CD14-positive monocyte (primary cell): ENCODE measurements around the gene KRTAP10-4. TPM values are rescaled to one million over a fixed set of nuclear protein-coding genes. Genes with fewer than 3 reads are reported as not detected.

ENCODE experiments used
- DNase-seq, 3 donors: peaks; one replicate each; pipeline ENCODE4 v3.0.0-alpha.2; 2011 to 2022
- H2AFZ ChIP-seq: 2 replicates; pipeline ENCODE4 v1.6.0; 2012; ENCODE audit warnings: mild to moderate bottlenecking, low read depth, low read length, inconsistent platforms; ENCODE audit not compliant: insufficient read depth, poor library complexity, severe bottlenecking
- H3K27ac ChIP-seq, 2 donors: 1 replicate in 1 of 2; 2 replicates in 1 of 2; pipeline ENCODE4 v1.5.1; 2012 to 2013; ENCODE audit warnings: low read length in 2 of 2, control low read depth in 1 of 2, inconsistent platforms in 1 of 2, low read depth in 1 of 2, mild to moderate bottlenecking in 1 of 2
- H3K27me3 ChIP-seq, 2 donors: one replicate each; pipeline versions ENCODE4 v1.6.0 to v1.6.1; 2011 to 2013; ENCODE audit warnings: low read length in 2 of 2; ENCODE audit not compliant: control insufficient read depth in 2 of 2, insufficient read depth in 2 of 2
- H3K36me3 ChIP-seq, 2 donors: replicated peaks in 1 of 2; 1 replicate in 1 of 2; 2 replicates in 1 of 2; pipeline versions ENCODE4 v1.5.1 to v1.6.1; 2012 to 2013; ENCODE audit warnings: low read length in 2 of 2, control low read depth in 1 of 2, inconsistent platforms in 1 of 2, mild to moderate bottlenecking in 1 of 2; ENCODE audit not compliant: insufficient read depth in 2 of 2, control insufficient read depth in 1 of 2
- H3K4me1 ChIP-seq, 2 donors: 1 replicate in 1 of 2; 2 replicates in 1 of 2; pipeline versions ENCODE4 v1.5.1 to v1.6.1; 2012 to 2013; ENCODE audit warnings: low read length in 2 of 2, control low read depth in 1 of 2, inconsistent platforms in 1 of 2, mild to moderate bottlenecking in 1 of 2, moderate library complexity in 1 of 2; ENCODE audit not compliant: insufficient read depth in 2 of 2, control insufficient read depth in 1 of 2
- H3K4me2 ChIP-seq: replicated peaks from 2 replicates; pipeline ENCODE3; 2012; ENCODE audit warnings: low read length, moderate library complexity, mild to moderate bottlenecking; ENCODE audit not compliant: poor library complexity, severe bottlenecking; ENCODE audit errors: extremely low read depth
- H3K4me3 ChIP-seq, 3 experiments: fragments of 200-600 bp in 1 of 3; sonication (generic) in 1 of 3; replicated peaks in 1 of 3; 1 replicate in 2 of 3; 2 replicates in 1 of 3; pipeline ENCODE4 v1.5.1; 2011 to 2013; ENCODE audit warnings: low read length in 3 of 3, mild to moderate bottlenecking in 3 of 3, control low read depth in 2 of 3, low read depth in 2 of 3, inconsistent platforms in 1 of 3, moderate library complexity in 1 of 3
- H3K79me2 ChIP-seq: 2 replicates; pipeline ENCODE4 v1.6.0; 2012; ENCODE audit warnings: mild to moderate bottlenecking, control low read depth, inconsistent platforms, low read length, moderate library complexity; ENCODE audit not compliant: insufficient read depth
- H3K9ac ChIP-seq: 2 replicates; pipeline ENCODE4 v1.6.0; 2017; ENCODE audit warnings: low read length, mild to moderate bottlenecking; ENCODE audit not compliant: insufficient read depth, poor library complexity, severe bottlenecking
- H3K9me3 ChIP-seq, 2 donors: replicated peaks in 1 of 2; 1 replicate in 1 of 2; 2 replicates in 1 of 2; pipeline versions ENCODE4 v1.5.1 to v1.6.1; 2012 to 2013; ENCODE audit warnings: low read length in 2 of 2, control low read depth in 1 of 2; ENCODE audit not compliant: control insufficient read depth in 1 of 2, insufficient read depth in 1 of 2
- H4K20me1 ChIP-seq: 2 replicates; pipeline ENCODE4 v1.6.0; 2012; ENCODE audit warnings: mild to moderate bottlenecking, low read length, control low read depth, moderate library complexity; ENCODE audit not compliant: insufficient read depth
- H3K27ac Mint-ChIP-seq, 7 donors: one replicate each; pipeline ENCODE4 v1.8.0; 2020; ENCODE audit warnings: mild to moderate bottlenecking in 7 of 7, mixed read lengths in 7 of 7, moderate library complexity in 6 of 7, inconsistent platforms in 2 of 7
- H3K27me3 Mint-ChIP-seq, 3 donors: one replicate each; pipeline ENCODE4 v1.8.0; 2021 to 2022; ENCODE audit warnings: low read depth in 3 of 3, mild to moderate bottlenecking in 3 of 3, mixed read lengths in 3 of 3, moderate library complexity in 3 of 3, inconsistent platforms in 1 of 3
- H3K36me3 Mint-ChIP-seq, 2 donors: one replicate each; pipeline ENCODE4 v1.8.0; 2020; ENCODE audit warnings: mixed read lengths in 2 of 2, inconsistent platforms in 1 of 2, mild to moderate bottlenecking in 1 of 2
- H3K4me1 Mint-ChIP-seq: one replicate; pipeline ENCODE4 v1.8.0; 2020; ENCODE audit warnings: mild to moderate bottlenecking, mixed read lengths
- H3K4me3 Mint-ChIP-seq, 2 donors: one replicate each; pipeline ENCODE4 v1.8.0; 2020; ENCODE audit warnings: mild to moderate bottlenecking in 2 of 2, mixed read lengths in 2 of 2, moderate library complexity in 1 of 2
- H3K9me3 Mint-ChIP-seq, 7 donors: one replicate each; pipeline ENCODE4 v1.8.0; 2020 to 2022; ENCODE audit warnings: mixed read lengths in 7 of 7, mild to moderate bottlenecking in 6 of 7, moderate library complexity in 6 of 7, inconsistent platforms in 2 of 7
- WGBS: methylation state at CpG from one replicate; pipeline ENCODE4 v1.1.5; 2013; ENCODE audit warnings: missing lambda C conversion rate; ENCODE audit not compliant: insufficient coverage; 5-methylcytosine and 5-hydroxymethylcytosine counted together
- intact Hi-C, 2 donors: fragments of 100-400 bp; cut with micrococcal nuclease; formaldehyde crosslinking; loops; one replicate each; pipeline versions ENCODE4 v1.15.0 to v1.15.1; 2023
- polyA plus RNA-seq, 3 donors: library from polyadenylated mRNA; depleted of rRNA in 1 of 3; unstranded in 2 of 3; stranded (reverse) in 1 of 3; fragments of 300-500 nt in 2 of 3; fragments of >200 nt in 1 of 3; fragmentation: Illumina TruSeq in 2 of 3; gene quantifications; 1 replicate in 2 of 3; 2 replicates in 1 of 3; pipeline ENCODE4 v1.2.3, GENCODE V29; 2012 to 2021
- TF ChIP-seq, protein P1 (sequence below): fragments of 200-600 bp; IDR thresholded peaks from one replicate; pipeline ENCODE4 v1.8.0; 2022; ENCODE audit warnings: antibody characterized with exemption, mild to moderate bottlenecking

KRTAP10-4 gene
- polyA plus RNA-seq, 3 donors: not detected

DNA sequence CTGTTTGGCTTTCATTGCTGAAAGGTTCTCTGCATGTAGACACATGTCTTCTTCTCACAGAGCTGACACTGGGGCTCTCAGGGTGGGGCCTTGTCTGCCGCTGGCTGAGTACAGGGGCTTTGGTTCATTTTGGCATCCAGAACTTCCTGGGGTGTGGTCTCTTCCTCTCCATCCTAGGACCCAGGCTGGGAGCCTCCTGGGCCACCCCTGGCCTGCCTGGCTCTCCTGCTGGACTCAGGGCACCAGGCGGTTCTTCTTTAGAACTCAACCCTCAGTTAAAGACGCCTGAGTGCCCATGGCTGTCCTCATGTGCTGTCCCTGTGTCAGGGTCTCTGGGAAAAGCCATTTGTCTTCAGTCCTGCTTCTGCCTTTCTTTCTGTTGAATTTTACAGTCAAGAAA, 12.4 kb downstream of the KRTAP10-4 start:
- TF ChIP-seq, protein P1, sequence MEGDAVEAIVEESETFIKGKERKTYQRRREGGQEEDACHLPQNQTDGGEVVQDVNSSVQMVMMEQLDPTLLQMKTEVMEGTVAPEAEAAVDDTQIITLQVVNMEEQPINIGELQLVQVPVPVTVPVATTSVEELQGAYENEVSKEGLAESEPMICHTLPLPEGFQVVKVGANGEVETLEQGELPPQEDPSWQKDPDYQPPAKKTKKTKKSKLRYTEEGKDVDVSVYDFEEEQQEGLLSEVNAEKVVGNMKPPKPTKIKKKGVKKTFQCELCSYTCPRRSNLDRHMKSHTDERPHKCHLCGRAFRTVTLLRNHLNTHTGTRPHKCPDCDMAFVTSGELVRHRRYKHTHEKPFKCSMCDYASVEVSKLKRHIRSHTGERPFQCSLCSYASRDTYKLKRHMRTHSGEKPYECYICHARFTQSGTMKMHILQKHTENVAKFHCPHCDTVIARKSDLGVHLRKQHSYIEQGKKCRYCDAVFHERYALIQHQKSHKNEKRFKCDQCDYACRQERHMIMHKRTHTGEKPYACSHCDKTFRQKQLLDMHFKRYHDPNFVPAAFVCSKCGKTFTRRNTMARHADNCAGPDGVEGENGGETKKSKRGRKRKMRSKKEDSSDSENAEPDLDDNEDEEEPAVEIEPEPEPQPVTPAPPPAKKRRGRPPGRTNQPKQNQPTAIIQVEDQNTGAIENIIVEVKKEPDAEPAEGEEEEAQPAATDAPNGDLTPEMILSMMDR: no peak
- H2AFZ ChIP-seq: no peak overlapping the region

DNA sequence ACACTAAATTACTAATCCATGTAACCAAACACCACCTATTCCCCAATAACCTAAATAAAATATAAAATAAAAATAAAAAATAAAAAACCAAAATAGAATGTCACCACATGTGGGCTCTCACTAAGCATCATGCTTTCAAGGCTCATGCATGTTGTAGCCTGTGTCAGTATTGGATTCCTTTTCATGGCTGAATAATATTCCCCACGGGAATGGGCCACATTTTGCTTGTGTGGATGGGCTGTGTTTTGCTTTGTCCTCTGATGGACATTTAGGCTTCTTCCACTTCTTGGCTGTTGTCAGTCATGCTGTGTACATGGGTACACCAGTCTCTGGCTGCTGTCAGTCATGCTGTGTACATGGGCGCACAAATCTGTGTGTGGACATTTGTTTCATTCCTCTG, 15.6 kb downstream of the KRTAP10-4 start:
- H3K27me3 Mint-ChIP-seq: peaks cover 2 to 40% (median 10%) of the 10 kb centered on the region in 3 donors
- intact Hi-C loops: no loop called here
- 100% methylated on average over 2 of the region's 2 CpGs for WGBS
- Histone ChIP-seq H4K20me1 (no peaks in the 10 kb centered on the region), H3K27ac (no peak overlapping the region), H3K79me2 (no peaks in the 10 kb centered on the region), H3K36me3 (no peaks in the 10 kb centered on the region), H3K9ac (no peak overlapping the region), H3K4me1 (no peaks in the 10 kb centered on the region), H2AFZ (no peak overlapping the region), H3K27me3 (peaks cover 0 to 13% of the 10 kb centered on the region in 2 donors), H3K9me3 (no peaks in the 10 kb centered on the region), H3K4me2 (no peak overlapping the region), H3K4me3 (no peak overlapping the region)
- TF ChIP-seq, protein P1: no peak
- no peaks in the 10 kb centered on the region for H3K4me1 Mint-ChIP-seq
- H3K36me3 Mint-ChIP-seq: no peaks in the 10 kb centered on the region
- peaks cover 2 to 19% (median 5%) of the 10 kb centered on the region in 7 donors for H3K9me3 Mint-ChIP-seq
- DNase-seq: no peak
- no peak overlapping the region for H3K4me3 Mint-ChIP-seq
- H3K27ac Mint-ChIP-seq: no peak overlapping the region

More for the DNA sequence above, 12.4 kb downstream of the KRTAP10-4 start:
- Mint-ChIP-seq H3K27me3 (peaks cover 2 to 42% (median 13%) of the 10 kb centered on the region in 3 donors), H3K9me3 (peaks cover 11 to 30% (median 19%) of the 10 kb centered on the region in 7 donors), H3K36me3 (no peaks in the 10 kb centered on the region), H3K27ac (no peak overlapping the region), H3K4me3 (no peak overlapping the region), H3K4me1 (no peaks in the 10 kb centered on the region)
- H3K4me3 ChIP-seq: no peak overlapping the region
- DNase-seq: no peak
- H4K20me1 ChIP-seq: no peaks in the 10 kb centered on the region
- no peak overlapping the region for H3K9ac ChIP-seq
- no peak overlapping the region for H3K4me2 ChIP-seq
- no peaks in the 10 kb centered on the region for H3K36me3 ChIP-seq
- WGBS: 90% methylated on average over 3 of the region's 3 CpGs
- no peak overlapping the region for H3K27ac ChIP-seq
- peaks cover 6 to 8% of the 10 kb centered on the region in 2 donors for H3K9me3 ChIP-seq
- H3K79me2 ChIP-seq: no peaks in the 10 kb centered on the region
- H3K27me3 ChIP-seq: peaks cover 0 to 16% of the 10 kb centered on the region in 2 donors
- no peaks in the 10 kb centered on the region for H3K4me1 ChIP-seq
- intact Hi-C loops: no loop called here
